ENCODE measurements around the gene DMKN. TPM values are rescaled to one million over a fixed set of nuclear protein-coding genes. Genes with fewer than 3 reads are reported as not detected.

DMKN gene
- total RNA-seq, 1 donor from 2014 or later, result not detected

GRCh38 chr19:35455616-35456201, 57.7 kb downstream of the DMKN start:
- DNase-seq (ENCODE audit: low read depth, low spot score), result no peak
- H3K36me3 Mint-ChIP-seq (ENCODE audit: low read depth), result no peaks in the 10 kb centered on the region
- H3K4me3 Mint-ChIP-seq, result no peak overlapping the region
- H3K27me3 Mint-ChIP-seq (ENCODE audit: low read depth), result peaks cover 30% of the 10 kb centered on the region
- H3K4me1 Mint-ChIP-seq, result no peaks in the 10 kb centered on the region
- no peak overlapping the region for H3K27ac Mint-ChIP-seq (ENCODE audit: unreplicated experiment)
- H3K9me3 Mint-ChIP-seq, result no peaks in the 10 kb centered on the region
- no peak for TF ChIP-seq CTCF (conservative IDR thresholded peaks at IDR 0.05)

GRCh38 chr19:35454663-35455062, 58.8 kb downstream of the DMKN start:
- H3K4me1 Mint-ChIP-seq, result no peaks in the 10 kb centered on the region
- no peak overlapping the region for H3K4me3 Mint-ChIP-seq
- no peaks in the 10 kb centered on the region for H3K9me3 Mint-ChIP-seq
- H3K36me3 Mint-ChIP-seq (ENCODE audit: low read depth), result no peaks in the 10 kb centered on the region
- no peak overlapping the region for H3K27ac Mint-ChIP-seq (ENCODE audit: unreplicated experiment)
- TF ChIP-seq CTCF (conservative IDR thresholded peaks at IDR 0.05), result no peak
- DNase-seq (ENCODE audit: low read depth, low spot score), result no peak
- H3K27me3 Mint-ChIP-seq (ENCODE audit: low read depth), result peaks cover 35% of the 10 kb centered on the region

- Mint-ChIP-seq H3K4me1 (peaks cover 5% of the 10 kb centered on the region), H3K27ac (ENCODE audit: unreplicated experiment) (no peak overlapping the region), H3K4me3 (no peak overlapping the region), H3K9me3 (no peaks in the 10 kb centered on the region), H3K27me3 (ENCODE audit: low read depth) (peaks cover 48% of the 10 kb centered on the region), H3K36me3 (ENCODE audit: low read depth) (no peaks in the 10 kb centered on the region)
- TF ChIP-seq CTCF (conservative IDR thresholded peaks at IDR 0.05), result no peak
- no peak for DNase-seq (ENCODE audit: low read depth, low spot score)
These were observed 61.9 kb downstream of the DMKN start for GRCh38 chr19:35451338-35452096.

- H3K4me1 Mint-ChIP-seq, result peaks cover 5% of the 10 kb centered on the region
- no peak overlapping the region for H3K27ac Mint-ChIP-seq (ENCODE audit: unreplicated experiment)
- H3K4me3 Mint-ChIP-seq, result no peak overlapping the region
- H3K9me3 Mint-ChIP-seq, result no peaks in the 10 kb centered on the region
- DNase-seq (ENCODE audit: low read depth, low spot score), result no peak
- no peak for TF ChIP-seq CTCF (conservative IDR thresholded peaks at IDR 0.05)
- no peaks in the 10 kb centered on the region for H3K36me3 Mint-ChIP-seq (ENCODE audit: low read depth)
- H3K27me3 Mint-ChIP-seq (ENCODE audit: low read depth), result peaks cover 54% of the 10 kb centered on the region
These were observed 63.9 kb downstream of the DMKN start for GRCh38 chr19:35449359-35450043.

- TF ChIP-seq CTCF (conservative IDR thresholded peaks at IDR 0.05), result no peak
- H3K4me3 Mint-ChIP-seq, result no peak within 1 kb of the TSS
- no peaks in the 10 kb centered on the region for H3K9me3 Mint-ChIP-seq
- H3K36me3 Mint-ChIP-seq (ENCODE audit: low read depth), result no peaks in the 10 kb centered on the region
- DNase-seq (ENCODE audit: low read depth, low spot score), result no peak
- peaks cover 49% of the 10 kb centered on the region for H3K27me3 Mint-ChIP-seq (ENCODE audit: low read depth)
- H3K4me1 Mint-ChIP-seq, result peaks cover 5% of the 10 kb centered on the region
- no peak within 1 kb of the TSS for H3K27ac Mint-ChIP-seq (ENCODE audit: unreplicated experiment)
These were observed 65.6 kb downstream of the DMKN start, which contains the start of gene FFAR2 for GRCh38 chr19:35447606-35448469. Gene FFAR2, plus strand, starts transcription at chr19:35448257. Its CDS starts 1,458 bp downstream, at chr19:35449715.
